Skeletal muscle satellite cell (primary cell): Measurements from ENCODE around the gene LGI2.

ENCODE experiments used
- H3K27me3 ChIP-seq: 2 replicates; pipeline ENCODE4 v1.7.0; 2013; ENCODE audit warnings: low read length; ENCODE audit not compliant: control insufficient read depth, insufficient read depth
- H3K36me3 ChIP-seq: 2 replicates; pipeline ENCODE4 v1.7.0; 2013; ENCODE audit warnings: mild to moderate bottlenecking, control low read depth, low read length; ENCODE audit not compliant: insufficient read depth
- H3K4me1 ChIP-seq: 2 replicates; pipeline ENCODE4 v1.7.0; 2013; ENCODE audit warnings: low read length; ENCODE audit not compliant: control insufficient read depth, insufficient read depth
- H3K4me2 ChIP-seq: 2 replicates; pipeline ENCODE4 v1.7.0; 2013; ENCODE audit warnings: mild to moderate bottlenecking, low read length
- H3K4me3 ChIP-seq: 2 replicates; pipeline ENCODE4 v1.7.0; 2013; ENCODE audit warnings: low read length
- H3K9ac ChIP-seq: 2 replicates; pipeline ENCODE4 v1.7.0; 2013; ENCODE audit warnings: mild to moderate bottlenecking, low read depth, low read length, moderate library complexity
- H3K9me3 ChIP-seq: replicated peaks from 2 replicates; pipeline ENCODE4 v1.7.0; 2013; ENCODE audit warnings: mild to moderate bottlenecking, control low read depth, low read length

Gene LGI2

GRCh38 chr4:24956091-24956490 is 74.7 kb downstream of the LGI2 start:
- Histone ChIP-seq H3K9ac (no peak overlapping the region), H3K4me2 (no peak overlapping the region), H3K4me1 (no peaks in the 10 kb centered on the region), H3K9me3 (no peaks in the 10 kb centered on the region), H3K27me3 (no peaks in the 10 kb centered on the region), H3K4me3 (no peak overlapping the region), H3K36me3 (no peaks in the 10 kb centered on the region)

GRCh38 chr4:24952667-24953066 is 78.1 kb downstream of the LGI2 start:
- no peaks in the 10 kb centered on the region for H3K36me3 ChIP-seq
- H3K9ac ChIP-seq, result no peak overlapping the region
- no peaks in the 10 kb centered on the region for H3K9me3 ChIP-seq
- no peaks in the 10 kb centered on the region for H3K4me1 ChIP-seq
- no peaks in the 10 kb centered on the region for H3K27me3 ChIP-seq
- no peak overlapping the region for H3K4me3 ChIP-seq
- H3K4me2 ChIP-seq, result no peak overlapping the region

DNA sequence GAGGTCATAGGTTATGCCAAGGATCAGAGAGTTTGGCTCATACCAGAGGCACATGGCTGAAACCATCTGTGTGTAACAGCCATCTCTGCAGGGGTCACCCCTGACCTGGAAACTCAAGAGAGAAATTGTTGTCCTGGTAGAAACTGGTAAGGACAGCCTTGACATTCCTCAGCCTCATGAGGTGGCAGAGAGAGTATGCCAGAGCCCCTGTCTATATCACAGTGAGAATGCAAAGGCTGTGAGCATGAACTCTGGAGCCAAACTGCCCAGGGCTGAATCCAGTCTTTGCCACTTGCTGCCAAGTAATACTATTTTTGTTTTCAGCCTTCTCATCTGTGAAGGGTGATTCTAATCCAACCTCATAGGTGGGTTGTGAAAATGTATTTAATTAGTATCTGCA is 80.8 kb downstream of the LGI2 start:
- Histone ChIP-seq H3K9ac (no peak overlapping the region), H3K27me3 (no peaks in the 10 kb centered on the region), H3K4me1 (no peaks in the 10 kb centered on the region), H3K4me2 (no peak overlapping the region), H3K4me3 (no peak overlapping the region), H3K9me3 (no peaks in the 10 kb centered on the region), H3K36me3 (no peaks in the 10 kb centered on the region)
